Vagina (tissue), 2 donors: ENCODE data around the gene RYR3. TPM values are rescaled to one million over a fixed set of nuclear protein-coding genes. Genes with fewer than 3 reads are reported as not detected.
"Not testable (repeated sequence)": the region's sequence is repeated elsewhere in the genome, so short reads cannot be mapped to it uniquely, and the experiment has no call there.

ENCODE experiments used
- DNase-seq, 2 donors: peaks; one replicate each; pipeline ENCODE4 v3.0.0-alpha.2; 2017; ENCODE audit errors: extremely low spot score in 2 of 2
- H3K27ac ChIP-seq: fragments of 200-600 bp; sonication (generic); one replicate; pipeline ENCODE4 v1.5.1; 2019
- H3K27me3 ChIP-seq: fragments of 200-600 bp; sonication (generic); one replicate; pipeline ENCODE4 v1.5.1; 2019
- H3K36me3 ChIP-seq, 2 donors: fragments of 200-600 bp; sonication (generic); one replicate each; pipeline ENCODE4 v1.5.1; 2017 to 2019
- H3K4me1 ChIP-seq: fragments of 200-600 bp; sonication (generic); one replicate; pipeline ENCODE4 v1.5.1; 2019
- H3K4me3 ChIP-seq, 2 donors: fragments of 200-600 bp; sonication (generic); 1 replicate in 1 of 2; 2 replicates in 1 of 2; pipeline ENCODE4 v1.5.1; 2016 to 2019
- H3K9me3 ChIP-seq: fragments of 200-600 bp; sonication (generic); one replicate; pipeline ENCODE4 v1.5.1; 2019
- CTCF ChIP-seq, 3 experiments: fragments of 450-650 bp in 2 of 3; fragments of 200-600 bp in 1 of 3; sonication (generic) in 1 of 3; IDR thresholded peaks; one replicate each; pipeline ENCODE4 v1.5.1; 2017 to 2019; ENCODE audit warnings: antibody characterized with exemption in 3 of 3, mild to moderate bottlenecking in 2 of 3, moderate library complexity in 2 of 3
- POLR2A ChIP-seq, 2 donors: fragments of 450-650 bp; IDR thresholded peaks; one replicate each; pipeline ENCODE4 v1.6.1; 2017; ENCODE audit warnings: antibody characterized with exemption in 2 of 2, mild to moderate bottlenecking in 2 of 2, moderate library complexity in 2 of 2
- POLR2AphosphoS5 ChIP-seq, 2 donors: sonication (generic); formaldehyde crosslinking; IDR thresholded peaks; one replicate each; pipeline ENCODE4 v1.9.0; 2017; ENCODE audit warnings: antibody characterized with exemption in 2 of 2, mild to moderate bottlenecking in 2 of 2, low read depth in 1 of 2; ENCODE audit not compliant: insufficient read depth in 1 of 2
- intact Hi-C: fragments of 100-400 bp; cut with DNase I; formaldehyde crosslinking; loops from one replicate; pipeline ENCODE4 v1.15.1; 2023
- total RNA-seq: library from RNA; depleted of rRNA; stranded (reverse); fragments of >200 nt; gene quantifications from one replicate; pipeline ENCODE4 v1.2.3, GENCODE V29; 2016

The RYR3 gene
- total RNA-seq, 1 donor from 2014 or later: 16.5 TPM

GRCh38 chr15:33567652-33568051 is 256.9 kb downstream of the RYR3 start:
- H3K4me3 ChIP-seq: no peak overlapping the region
- no peak overlapping the region for H3K27ac ChIP-seq
- no peaks in the 10 kb centered on the region for H3K4me1 ChIP-seq
- no peak for DNase-seq
- TF ChIP-seq POLR2A (IDR thresholded peaks at IDR 0.05): no peak
- TF ChIP-seq CTCF (IDR thresholded peaks at IDR 0.05): no peak
- no peak for TF ChIP-seq POLR2AphosphoS5 (IDR thresholded peaks at IDR 0.05; ENCODE audit: insufficient read depth in 1 of 2, low read depth in 1 of 2)
- no peaks in the 10 kb centered on the region for H3K36me3 ChIP-seq
- intact Hi-C loops: no loop called here
- no peaks in the 10 kb centered on the region for H3K27me3 ChIP-seq
- H3K9me3 ChIP-seq: no peaks in the 10 kb centered on the region

GRCh38 chr15:33569036-33569435 is 258.3 kb downstream of the RYR3 start:
- intact Hi-C loops: no loop called here
- no peaks in the 10 kb centered on the region for H3K9me3 ChIP-seq
- no peak for TF ChIP-seq CTCF (IDR thresholded peaks at IDR 0.05)
- TF ChIP-seq POLR2A (IDR thresholded peaks at IDR 0.05): no peak
- TF ChIP-seq POLR2AphosphoS5 (IDR thresholded peaks at IDR 0.05; ENCODE audit: insufficient read depth in 1 of 2, low read depth in 1 of 2): no peak
- H3K27me3 ChIP-seq: no peaks in the 10 kb centered on the region
- no peaks in the 10 kb centered on the region for H3K4me1 ChIP-seq
- no peaks in the 10 kb centered on the region for H3K36me3 ChIP-seq
- H3K27ac ChIP-seq: no peak overlapping the region
- DNase-seq: no peak
- no peak overlapping the region for H3K4me3 ChIP-seq

GRCh38 chr15:33577911-33578310 is 267.1 kb downstream of the RYR3 start:
- H3K4me1 ChIP-seq, DNase-seq, H3K36me3 ChIP-seq, H3K4me3 ChIP-seq, H3K27ac ChIP-seq, H3K9me3 ChIP-seq, H3K27me3 ChIP-seq, intact Hi-C loops: not testable (repeated sequence)

GRCh38 chr15:33580526-33580925 is 269.8 kb downstream of the RYR3 start:
- intact Hi-C loops: no loop called here

GRCh38 chr15:33581032-33581431 is 270.3 kb downstream of the RYR3 start:
- TF ChIP-seq CTCF (IDR thresholded peaks at IDR 0.05) (no peak), POLR2AphosphoS5 (IDR thresholded peaks at IDR 0.05; ENCODE audit: insufficient read depth in 1 of 2, low read depth in 1 of 2) (no peak), POLR2A (IDR thresholded peaks at IDR 0.05) (no peak)
- Histone ChIP-seq H3K4me3 (no peak overlapping the region), H3K27me3 (no peaks in the 10 kb centered on the region), H3K27ac (no peak overlapping the region), H3K36me3 (no peaks in the 10 kb centered on the region), H3K4me1 (no peaks in the 10 kb centered on the region), H3K9me3 (no peaks in the 10 kb centered on the region)
- no peak for DNase-seq
- intact Hi-C loops: no loop called here

More at GRCh38 chr15:33580526-33580925, 269.8 kb downstream of the RYR3 start:
- Histone ChIP-seq H3K4me1 (no peaks in the 10 kb centered on the region), H3K4me3 (no peak overlapping the region), H3K9me3 (no peaks in the 10 kb centered on the region), H3K27me3 (no peaks in the 10 kb centered on the region), H3K27ac (no peak overlapping the region), H3K36me3 (no peaks in the 10 kb centered on the region)
- TF ChIP-seq POLR2AphosphoS5 (IDR thresholded peaks at IDR 0.05; ENCODE audit: insufficient read depth in 1 of 2, low read depth in 1 of 2): no peak
- TF ChIP-seq CTCF (IDR thresholded peaks at IDR 0.05): no peak
- DNase-seq: no peak

GRCh38 chr15:33584797-33585196 is 274.0 kb downstream of the RYR3 start:
- no peaks in the 10 kb centered on the region for H3K27me3 ChIP-seq
- no peak overlapping the region for H3K4me3 ChIP-seq
- no peak for DNase-seq
- intact Hi-C loops: no loop called here
- no peaks in the 10 kb centered on the region for H3K9me3 ChIP-seq
- H3K36me3 ChIP-seq: no peaks in the 10 kb centered on the region
- no peak for TF ChIP-seq POLR2A (IDR thresholded peaks at IDR 0.05)
- no peak for TF ChIP-seq CTCF (IDR thresholded peaks at IDR 0.05)
- TF ChIP-seq POLR2AphosphoS5 (IDR thresholded peaks at IDR 0.05; ENCODE audit: insufficient read depth in 1 of 2, low read depth in 1 of 2): no peak
- no peak overlapping the region for H3K27ac ChIP-seq
- H3K4me1 ChIP-seq: no peaks in the 10 kb centered on the region
